ENCODE results near the gene MEOX2.

DNA sequence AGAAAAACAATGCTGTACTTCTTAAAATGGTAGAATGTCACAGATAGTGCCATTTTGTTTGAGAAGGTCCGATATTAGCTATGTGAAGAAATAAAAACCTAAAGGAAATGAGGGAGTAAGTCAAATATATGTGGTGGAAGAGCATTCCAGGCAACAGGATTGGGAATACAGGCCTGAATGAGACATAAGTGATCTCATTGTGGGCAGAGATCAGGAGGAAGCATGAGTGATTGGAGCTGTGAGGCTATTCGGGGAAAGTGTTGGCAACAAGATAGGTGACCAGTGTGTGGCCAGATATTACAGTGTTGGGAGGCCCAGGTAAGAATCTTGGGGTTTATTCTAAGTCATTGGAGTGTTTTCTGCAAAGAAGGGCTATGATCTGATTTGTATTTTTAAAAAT lies 83.4 kb downstream of the MEOX2 start:
- TF ChIP-seq, protein P1, sequence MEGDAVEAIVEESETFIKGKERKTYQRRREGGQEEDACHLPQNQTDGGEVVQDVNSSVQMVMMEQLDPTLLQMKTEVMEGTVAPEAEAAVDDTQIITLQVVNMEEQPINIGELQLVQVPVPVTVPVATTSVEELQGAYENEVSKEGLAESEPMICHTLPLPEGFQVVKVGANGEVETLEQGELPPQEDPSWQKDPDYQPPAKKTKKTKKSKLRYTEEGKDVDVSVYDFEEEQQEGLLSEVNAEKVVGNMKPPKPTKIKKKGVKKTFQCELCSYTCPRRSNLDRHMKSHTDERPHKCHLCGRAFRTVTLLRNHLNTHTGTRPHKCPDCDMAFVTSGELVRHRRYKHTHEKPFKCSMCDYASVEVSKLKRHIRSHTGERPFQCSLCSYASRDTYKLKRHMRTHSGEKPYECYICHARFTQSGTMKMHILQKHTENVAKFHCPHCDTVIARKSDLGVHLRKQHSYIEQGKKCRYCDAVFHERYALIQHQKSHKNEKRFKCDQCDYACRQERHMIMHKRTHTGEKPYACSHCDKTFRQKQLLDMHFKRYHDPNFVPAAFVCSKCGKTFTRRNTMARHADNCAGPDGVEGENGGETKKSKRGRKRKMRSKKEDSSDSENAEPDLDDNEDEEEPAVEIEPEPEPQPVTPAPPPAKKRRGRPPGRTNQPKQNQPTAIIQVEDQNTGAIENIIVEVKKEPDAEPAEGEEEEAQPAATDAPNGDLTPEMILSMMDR (IDR thresholded peaks at IDR 0.05), result no peak
- TF ChIP-seq POLR2AphosphoS5 (IDR thresholded peaks at IDR 0.05; ENCODE audit: insufficient read depth in 1 of 2, low read depth in 1 of 2) (no peak), POLR2A (IDR thresholded peaks at IDR 0.05) (no peak)

All from vagina (tissue), 2 donors.